ENCODE measurements around the gene LTB.

DNA sequence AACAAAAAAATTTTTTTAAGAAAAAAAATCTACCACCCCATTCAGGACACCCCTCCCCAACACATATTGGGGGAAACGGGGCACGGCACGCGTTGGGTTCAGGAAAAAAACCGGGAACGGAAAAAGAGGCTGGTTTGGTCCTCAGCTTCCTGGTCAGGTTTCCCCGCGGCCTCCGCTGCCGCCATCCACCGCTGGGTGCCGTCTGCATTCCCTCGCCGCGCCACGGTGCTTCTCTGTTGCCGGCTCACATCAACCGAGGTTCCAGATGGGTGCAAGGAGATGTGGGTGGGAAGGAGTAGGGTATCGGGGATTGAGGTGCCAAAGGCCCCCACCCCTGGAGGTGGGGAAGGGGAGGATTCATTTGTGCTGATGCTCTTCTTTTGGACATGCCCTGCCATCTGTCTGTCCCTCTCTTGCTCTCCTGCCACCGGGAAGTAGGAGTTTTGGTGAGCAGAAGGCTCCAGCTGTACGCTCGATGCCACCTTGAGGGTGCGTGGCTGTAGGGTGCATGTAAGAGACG, 47.6 kb downstream of the LTB start:
- TF ChIP-seq, protein P1, sequence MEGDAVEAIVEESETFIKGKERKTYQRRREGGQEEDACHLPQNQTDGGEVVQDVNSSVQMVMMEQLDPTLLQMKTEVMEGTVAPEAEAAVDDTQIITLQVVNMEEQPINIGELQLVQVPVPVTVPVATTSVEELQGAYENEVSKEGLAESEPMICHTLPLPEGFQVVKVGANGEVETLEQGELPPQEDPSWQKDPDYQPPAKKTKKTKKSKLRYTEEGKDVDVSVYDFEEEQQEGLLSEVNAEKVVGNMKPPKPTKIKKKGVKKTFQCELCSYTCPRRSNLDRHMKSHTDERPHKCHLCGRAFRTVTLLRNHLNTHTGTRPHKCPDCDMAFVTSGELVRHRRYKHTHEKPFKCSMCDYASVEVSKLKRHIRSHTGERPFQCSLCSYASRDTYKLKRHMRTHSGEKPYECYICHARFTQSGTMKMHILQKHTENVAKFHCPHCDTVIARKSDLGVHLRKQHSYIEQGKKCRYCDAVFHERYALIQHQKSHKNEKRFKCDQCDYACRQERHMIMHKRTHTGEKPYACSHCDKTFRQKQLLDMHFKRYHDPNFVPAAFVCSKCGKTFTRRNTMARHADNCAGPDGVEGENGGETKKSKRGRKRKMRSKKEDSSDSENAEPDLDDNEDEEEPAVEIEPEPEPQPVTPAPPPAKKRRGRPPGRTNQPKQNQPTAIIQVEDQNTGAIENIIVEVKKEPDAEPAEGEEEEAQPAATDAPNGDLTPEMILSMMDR (conservative IDR thresholded peaks at IDR 0.05) = no peak
- no peak for TF ChIP-seq ZFX (IDR thresholded peaks at IDR 0.05)

All from C4-2B (cell line).